H9 (cell line): ENCODE data around the gene ARHGAP26. TPM values are rescaled to one million over a fixed set of nuclear protein-coding genes. Genes with fewer than 3 reads are reported as not detected.

Source experiments
- DNase-seq: peaks from one replicate; pipeline ENCODE4 v3.0.0-alpha.2; 2017
- H2AFZ ChIP-seq: one replicate; pipeline ENCODE4 v1.6.1; 2013; ENCODE audit warnings: mild to moderate bottlenecking, low read length, control low read depth, moderate library complexity
- H2AK5ac ChIP-seq: 2 replicates; pipeline ENCODE4 v1.6.1; 2013; ENCODE audit warnings: low read length, control low read depth, mixed read lengths; ENCODE audit not compliant: insufficient read length
- H2BK120ac ChIP-seq: one replicate; pipeline ENCODE4 v1.6.1; 2013; ENCODE audit warnings: low read depth, mild to moderate bottlenecking, low read length, control low read depth, inconsistent platforms; ENCODE audit not compliant: poor library complexity, severe bottlenecking
- H2BK12ac ChIP-seq: 2 replicates; pipeline ENCODE4 v1.6.1; 2013; ENCODE audit warnings: low read length, control low read depth, mixed read lengths, low read depth; ENCODE audit not compliant: insufficient read length
- H2BK15ac ChIP-seq: 2 replicates; pipeline ENCODE4 v1.6.1; 2013; ENCODE audit warnings: low read depth, low read length, control low read depth
- H2BK20ac ChIP-seq: one replicate; pipeline ENCODE4 v1.6.1; 2013; ENCODE audit warnings: low read depth, mild to moderate bottlenecking, low read length, control low read depth, inconsistent platforms; ENCODE audit not compliant: poor library complexity, severe bottlenecking
- H2BK5ac ChIP-seq: 2 replicates; pipeline ENCODE4 v1.6.1; 2013; ENCODE audit warnings: low read length, control low read depth, mixed read lengths; ENCODE audit not compliant: insufficient read length
- H3K14ac ChIP-seq: 2 replicates; pipeline ENCODE4 v1.6.1; 2013; ENCODE audit warnings: low read length, control low read depth; ENCODE audit not compliant: insufficient read depth
- H3K18ac ChIP-seq: 2 replicates; pipeline ENCODE4 v1.6.1; 2013; ENCODE audit warnings: low read depth, mild to moderate bottlenecking, mixed read lengths, low read length, control low read depth; ENCODE audit not compliant: insufficient read length
- H3K23ac ChIP-seq: 2 replicates; pipeline ENCODE4 v1.6.1; 2013; ENCODE audit warnings: low read length, control low read depth, mixed read lengths, low read depth; ENCODE audit not compliant: insufficient read length
- H3K23me2 ChIP-seq: 2 replicates; pipeline ENCODE4 v1.6.1; 2013; ENCODE audit warnings: low read depth, mild to moderate bottlenecking, mixed read lengths, low read length, control low read depth; ENCODE audit not compliant: insufficient read length, poor library complexity, severe bottlenecking
- H3K27ac ChIP-seq: 2 replicates; pipeline ENCODE4 v1.5.1; 2013; ENCODE audit warnings: low read length, control low read depth, mixed read lengths, low read depth; ENCODE audit not compliant: insufficient read length
- H3K27me3 ChIP-seq: 2 replicates; pipeline ENCODE4 v1.6.1; 2013; ENCODE audit warnings: low read length, control low read depth, inconsistent platforms; ENCODE audit not compliant: insufficient read depth
- H3K4ac ChIP-seq: 2 replicates; pipeline ENCODE4 v1.6.1; 2013; ENCODE audit warnings: low read depth, mild to moderate bottlenecking, control low read depth, inconsistent platforms, low read length, moderate library complexity
- H3K4me1 ChIP-seq: 2 replicates; pipeline ENCODE4 v1.6.1; 2013; ENCODE audit warnings: low read length, control low read depth, inconsistent platforms; ENCODE audit not compliant: insufficient read depth
- H3K4me2 ChIP-seq: 2 replicates; pipeline ENCODE4 v1.6.1; 2013; ENCODE audit warnings: low read length, control low read depth, mixed read lengths; ENCODE audit not compliant: insufficient read length, insufficient read depth
- H3K56ac ChIP-seq: 2 replicates; pipeline ENCODE4 v1.6.1; 2013; ENCODE audit warnings: low read depth, mild to moderate bottlenecking, mixed read lengths, low read length, control low read depth; ENCODE audit not compliant: insufficient read length
- H3K79me1 ChIP-seq: 2 replicates; pipeline ENCODE4 v1.6.1; 2013; ENCODE audit warnings: low read depth, mild to moderate bottlenecking, moderate library complexity, low read length, control low read depth, inconsistent platforms; ENCODE audit not compliant: insufficient read depth, poor library complexity, severe bottlenecking
- H3K79me2 ChIP-seq: 2 replicates; pipeline ENCODE4 v1.6.1; 2013; ENCODE audit warnings: low read length, control low read depth, inconsistent platforms; ENCODE audit not compliant: insufficient read depth
- H3K9ac ChIP-seq: 2 replicates; pipeline ENCODE4 v1.6.1; 2013; ENCODE audit warnings: low read length, control low read depth, mixed read lengths; ENCODE audit not compliant: insufficient read length; ENCODE audit errors: extremely low read depth
- H3K9me3 ChIP-seq: one replicate; pipeline ENCODE4 v1.6.1; 2013; ENCODE audit warnings: low read depth, low read length, inconsistent platforms; ENCODE audit not compliant: control insufficient read depth
- H3T11ph ChIP-seq: one replicate; pipeline ENCODE4 v1.6.1; 2013; ENCODE audit warnings: mild to moderate bottlenecking, low read length, control low read depth, inconsistent platforms
- H4K20me1 ChIP-seq: one replicate; pipeline ENCODE4 v1.6.1; 2013; ENCODE audit not compliant: control insufficient read depth, insufficient read length, insufficient read depth
- H4K5ac ChIP-seq: 2 replicates; pipeline ENCODE4 v1.6.1; 2013; ENCODE audit warnings: low read depth, mild to moderate bottlenecking, mixed read lengths, low read length, control low read depth; ENCODE audit not compliant: insufficient read length
- H4K8ac ChIP-seq: replicated peaks from 2 replicates; pipeline ENCODE4 v1.6.1; 2013; ENCODE audit warnings: low read length, control low read depth, mixed read lengths, low read depth; ENCODE audit not compliant: insufficient read length
- H4K91ac ChIP-seq: 2 replicates; pipeline ENCODE4 v1.6.1; 2013; ENCODE audit warnings: low read depth, mild to moderate bottlenecking, moderate library complexity, mixed read lengths, low read length, control low read depth; ENCODE audit not compliant: insufficient read length
- H3K27ac Mint-ChIP-seq, 3 experiments: 2 replicates in 2 of 3; 3 replicates in 1 of 3; pipeline ENCODE4 v1.8.0; 2020 to 2021; ENCODE audit warnings: mixed read lengths in 3 of 3, mild to moderate bottlenecking in 1 of 3, moderate library complexity in 1 of 3
- H3K27me3 Mint-ChIP-seq: 2 replicates; pipeline ENCODE4 v1.8.0; 2021; ENCODE audit warnings: low read depth, mild to moderate bottlenecking, moderate library complexity, mixed read lengths
- H3K36me3 Mint-ChIP-seq, 3 experiments: 2 replicates in 2 of 3; 3 replicates in 1 of 3; pipeline ENCODE4 v1.8.0; 2020 to 2021; ENCODE audit warnings: low read depth in 3 of 3, mixed read lengths in 3 of 3; ENCODE audit not compliant: insufficient read depth in 1 of 3
- H3K4me1 Mint-ChIP-seq, 2 experiments: 2 replicates each; pipeline ENCODE4 v1.8.0; 2020; ENCODE audit warnings: mixed read lengths in 2 of 2
- H3K4me3 Mint-ChIP-seq, 2 experiments: 2 replicates in 1 of 2; 3 replicates in 1 of 2; pipeline ENCODE4 v1.8.0; 2020 to 2021; ENCODE audit warnings: mild to moderate bottlenecking in 2 of 2, mixed read lengths in 2 of 2, moderate library complexity in 1 of 2
- H3K9me3 Mint-ChIP-seq, 2 experiments: 2 replicates in 1 of 2; 3 replicates in 1 of 2; pipeline ENCODE4 v1.8.0; 2020; ENCODE audit warnings: mild to moderate bottlenecking in 2 of 2, mixed read lengths in 2 of 2, moderate library complexity in 1 of 2
- CTCF ChIP-seq: fragments of 200-600 bp; sonication (generic); conservative IDR thresholded peaks from 3 replicates; pipeline ENCODE4 v1.8.0; 2021; ENCODE audit warnings: antibody characterized with exemption, mild to moderate bottlenecking
- WGBS: extraction: QIAGEN DNeasy Blood & Tissue Kit; methylation state at CpG from one replicate; pipeline ENCODE4 v1.1.7; 2013; ENCODE audit warnings: missing lambda C conversion rate, low lambda C conversion rate, mixed read lengths; ENCODE audit not compliant: insufficient read length; ENCODE audit errors: extremely low coverage; 5-methylcytosine and 5-hydroxymethylcytosine counted together
- total RNA-seq: library from RNA; stranded (reverse); gene quantifications from 2 replicates; pipeline ENCODE4 v1.2.1, GENCODE V29; 2021

Gene ARHGAP26
- total RNA-seq, 1 experiment from 2014 or later: 13.8 TPM

GRCh38 chr5:142817949-142818431 is 47.8 kb downstream of the ARHGAP26 start:
- Histone ChIP-seq H3K79me1 (peaks cover 2% of the 10 kb centered on the region), H3K27ac (no peak overlapping the region), H4K8ac (no peak overlapping the region), H2BK12ac (no peak overlapping the region), H3K14ac (no peak overlapping the region; the same call in 1 of the 2 replicates), H3K9me3 (no peaks in the 10 kb centered on the region), H3K79me2 (no peaks in the 10 kb centered on the region), H2BK5ac (no peak overlapping the region), H3T11ph (no peak overlapping the region), H3K27me3 (no peaks in the 10 kb centered on the region), H2AFZ (no peak overlapping the region), H3K23me2 (no peaks in the 10 kb centered on the region), H3K18ac (no peak overlapping the region), H3K4me1 (peaks cover 2% of the 10 kb centered on the region; the same call in 1 of the 2 replicates), H3K23ac (no peak overlapping the region), H4K91ac (no peak overlapping the region), H4K20me1 (no peaks in the 10 kb centered on the region), H2BK20ac (no peak overlapping the region), H3K4ac (no peak overlapping the region), H3K4me2 (no peak overlapping the region), H4K5ac (no peak overlapping the region), H3K9ac (no peak overlapping the region), H2BK120ac (no peak overlapping the region), H3K56ac (no peak overlapping the region), H2AK5ac (no peak overlapping the region), H2BK15ac (no peak overlapping the region)
- TF ChIP-seq CTCF: no peak
- WGBS: no CpG with 5 or more reads among the region's 3 CpGs
- Mint-ChIP-seq H3K9me3 (no peaks in the 10 kb centered on the region), H3K27ac (no peak overlapping the region; a peak in 1 of 7 replicates), H3K4me1 (peaks cover 17 to 24% of the 10 kb centered on the region in 2 experiments), H3K36me3 (no peaks in the 10 kb centered on the region; a peak in 1 of 7 replicates), H3K4me3 (no peak overlapping the region), H3K27me3 (no peaks in the 10 kb centered on the region)
- no peak for DNase-seq
